SK-N-SH treated with all-trans-retinoic acid at 6 μM for 48 hours (cell line): ENCODE data around the gene CCDC178.
"Not testable (repeated sequence)": the region's sequence is repeated elsewhere in the genome, so short reads cannot be mapped to it uniquely, and the experiment has no call there.

ENCODE experiments used
- ATAC-seq: fragments of 200-7000 bp; cut with Tn5 transposase; 3 replicates; pipeline ENCODE4 v1.9.1; 2020; ENCODE audit warnings: mild to moderate bottlenecking, moderate library complexity
- CREB5 ChIP-seq: fragments of 250-450 bp; sonication (Bioruptor Pico); IDR thresholded peaks from 2 replicates; pipeline ENCODE4 v1.5.1; 2020; ENCODE audit warnings: low read depth, mild to moderate bottlenecking, moderate library complexity
- CSDC2 ChIP-seq: fragments of 250-450 bp; sonication (Bioruptor Pico); IDR thresholded peaks from 2 replicates; pipeline ENCODE4 v1.5.0; 2020; ENCODE audit warnings: mild to moderate bottlenecking, moderate library complexity
- ESRRG ChIP-seq: fragments of 250-450 bp; sonication (Bioruptor Pico); IDR thresholded peaks from 2 replicates; pipeline ENCODE4 v1.6.1; 2021; ENCODE audit warnings: mild to moderate bottlenecking
- GLIS3 ChIP-seq: fragments of 250-450 bp; sonication (Bioruptor Pico); IDR thresholded peaks from 2 replicates; pipeline ENCODE4 v1.5.0; 2020; ENCODE audit warnings: mild to moderate bottlenecking, moderate library complexity
- ISL1 ChIP-seq: fragments of 250-450 bp; sonication (Bioruptor Pico); IDR thresholded peaks from 2 replicates; pipeline ENCODE4 v2.1.2; 2022; ENCODE audit warnings: mild to moderate bottlenecking, moderate library complexity
- OSR1 ChIP-seq: fragments of 250-450 bp; sonication (Bioruptor Pico); IDR thresholded peaks from 2 replicates; pipeline ENCODE4 v1.8.0; 2022; ENCODE audit warnings: moderate library complexity, mild to moderate bottlenecking, inconsistent platforms
- POU6F1 ChIP-seq: fragments of 250-450 bp; sonication (Bioruptor Pico); IDR thresholded peaks from 2 replicates; pipeline ENCODE4 v1.8.0; 2021; ENCODE audit warnings: low read depth, mild to moderate bottlenecking, moderate library complexity, borderline replicate concordance
- PPARA ChIP-seq: fragments of 250-450 bp; sonication (Bioruptor Pico); IDR thresholded peaks from 2 replicates; pipeline ENCODE4 v1.5.0; 2020; ENCODE audit warnings: mild to moderate bottlenecking, borderline replicate concordance
- RARB ChIP-seq: fragments of 250-450 bp; sonication (Bioruptor Pico); IDR thresholded peaks from 2 replicates; pipeline ENCODE4 v1.8.0; 2021; ENCODE audit warnings: mild to moderate bottlenecking, moderate library complexity
- SNAI2 ChIP-seq: fragments of 250-450 bp; sonication (Bioruptor Pico); IDR thresholded peaks from 2 replicates; pipeline ENCODE4 v1.5.0; 2020; ENCODE audit warnings: mild to moderate bottlenecking, moderate library complexity
- TOX ChIP-seq: fragments of 250-450 bp; sonication (Bioruptor Pico); IDR thresholded peaks from 2 replicates; pipeline ENCODE4 v1.8.0; 2021; ENCODE audit warnings: mild to moderate bottlenecking, moderate library complexity, borderline replicate concordance
- TSHZ2 ChIP-seq: fragments of 250-450 bp; sonication (Bioruptor Pico); IDR thresholded peaks from 2 replicates; pipeline ENCODE4 v1.5.0; 2020; ENCODE audit warnings: mild to moderate bottlenecking, moderate library complexity
- ZC3H10 ChIP-seq: fragments of 250-450 bp; sonication (Bioruptor Pico); IDR thresholded peaks from 2 replicates; pipeline ENCODE4 v1.5.1; 2021; ENCODE audit warnings: mild to moderate bottlenecking, moderate library complexity
- ZFP3 ChIP-seq: fragments of 250-450 bp; sonication (Bioruptor Pico); IDR thresholded peaks from 2 replicates; pipeline ENCODE4 v1.5.0; 2020; ENCODE audit warnings: mild to moderate bottlenecking, moderate library complexity
- ZNF565 ChIP-seq: fragments of 450-650 bp; formaldehyde crosslinking; conservative IDR thresholded peaks from 2 replicates; pipeline ENCODE4 v1.5.0; 2020; ENCODE audit warnings: low read depth, mild to moderate bottlenecking, moderate library complexity
- ZNF8 ChIP-seq: fragments of 450-650 bp; formaldehyde crosslinking; IDR thresholded peaks from 2 replicates; pipeline ENCODE4 v1.5.0; 2020; ENCODE audit warnings: mild to moderate bottlenecking, moderate library complexity

Gene CCDC178

GRCh38 chr18:33152376-33152775 is 288.1 kb downstream of the CCDC178 start:
- TF ChIP-seq PPARA (CRISPR knock-in tag) (no peak), TSHZ2 (no peak), ISL1 (CRISPR knock-in tag) (no peak), ZNF565 (CRISPR knock-in tag) (no peak), GLIS3 (CRISPR knock-in tag) (no peak), SNAI2 (CRISPR knock-in tag) (no peak), CSDC2 (CRISPR knock-in tag) (no peak), OSR1 (CRISPR knock-in tag) (no peak), CREB5 (CRISPR knock-in tag) (no peak), ESRRG (CRISPR knock-in tag) (no peak), RARB (no peak), TOX (CRISPR knock-in tag) (no peak), ZC3H10 (CRISPR knock-in tag) (no peak)
- no peak for ATAC-seq

GRCh38 chr18:33147811-33148210 is 292.7 kb downstream of the CCDC178 start:
- not testable (repeated sequence) for ATAC-seq

- no peak for ATAC-seq
- TF ChIP-seq TSHZ2 = no peak
- TF ChIP-seq POU6F1 (CRISPR knock-in tag) = no peak
- TF ChIP-seq SNAI2 (CRISPR knock-in tag) = no peak
Measured at GRCh38 chr18:33146014-33146413, 294.5 kb downstream of the CCDC178 start.

GRCh38 chr18:33135951-33136660 is 304.4 kb downstream of the CCDC178 start:
- TF ChIP-seq ZNF8 = no peak
- TF ChIP-seq CSDC2 (CRISPR knock-in tag) = no peak
- no peak for TF ChIP-seq SNAI2 (CRISPR knock-in tag)
- no peak for TF ChIP-seq TSHZ2
- no peak for TF ChIP-seq ZFP3 (CRISPR knock-in tag)
- TF ChIP-seq PPARA (CRISPR knock-in tag) = no peak
- TF ChIP-seq ISL1 (CRISPR knock-in tag) = no peak
- no peak for TF ChIP-seq ZC3H10 (CRISPR knock-in tag)
- ATAC-seq = no peak
